NB4 (cell line): ENCODE data around the gene HAVCR1.

Experiments used
- CTCF ChIP-seq: IDR thresholded peaks from one replicate; pipeline ENCODE4 v1.5.1; 2012; ENCODE audit warnings: low read depth, low read length
- MAX ChIP-seq: IDR thresholded peaks from 2 replicates; pipeline ENCODE4 v1.6.1; 2011; ENCODE audit warnings: low read depth, low read length
- MYC ChIP-seq: IDR thresholded peaks from 2 replicates; pipeline ENCODE4 v1.6.1; 2011; ENCODE audit warnings: low read depth, low read length
- POLR2A ChIP-seq: IDR thresholded peaks from 2 replicates; pipeline ENCODE4 v1.6.1; 2011; ENCODE audit warnings: mild to moderate bottlenecking; ENCODE audit not compliant: insufficient read length; ENCODE audit errors: extremely low read depth

DNA sequence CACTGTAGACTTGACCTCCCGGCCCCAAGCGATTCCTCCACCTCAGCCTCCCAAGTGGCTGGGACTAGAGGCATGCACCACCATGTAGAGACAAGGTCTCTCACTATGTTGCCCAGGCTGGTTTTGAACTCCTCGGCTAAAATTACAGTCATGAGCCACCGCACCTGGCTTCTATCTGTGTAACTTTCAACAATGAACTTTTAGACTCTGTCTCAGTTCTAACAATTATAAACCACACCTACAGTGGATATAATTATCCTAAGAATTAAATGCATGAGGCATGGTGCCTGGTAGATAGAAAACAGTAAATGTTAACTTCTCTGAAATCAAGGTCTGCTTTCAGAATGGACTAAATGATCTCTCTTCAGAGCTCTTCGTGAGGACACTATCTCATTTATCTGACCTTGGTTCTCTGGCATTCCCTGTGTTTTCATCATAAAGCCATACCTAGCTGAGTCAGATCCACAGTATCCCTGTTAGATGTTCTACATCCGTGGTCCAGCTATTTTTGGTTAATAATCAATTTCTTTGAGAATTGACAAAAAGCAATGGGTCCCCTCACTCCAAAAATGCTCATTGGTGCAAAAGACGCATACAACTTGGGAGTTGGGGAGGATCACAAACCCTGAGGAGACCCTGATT is 7.2 kb downstream of the HAVCR1 start:
- TF ChIP-seq CTCF (no peak), POLR2A (no peak), MAX (no peak), MYC (no peak)
